CD4-positive, CD25-positive, alpha-beta regulatory T cell (primary cell): ENCODE results near the gene KCTD12. TPM values are rescaled to one million over a fixed set of nuclear protein-coding genes. Genes with fewer than 3 reads are reported as not detected.
"Not testable (repeated sequence)": the region's sequence is repeated elsewhere in the genome, so short reads cannot be mapped to it uniquely, and the experiment has no call there.

Experiments
- ATAC-seq, 2 donors: fragments of 150-1000 bp; cut with Tn5 transposase; one replicate each; pipeline ENCODE4 v1.10.0; 2021; ENCODE audit warnings: low read depth in 2 of 2, moderate number of reproducible peaks in 2 of 2, moderate library complexity in 1 of 2
- DNase-seq, 3 donors: peaks; one replicate each; pipeline versions ENCODE4 v3.0.0 to v3.0.0-alpha.2; 2012 to 2022; ENCODE audit warnings: mixed read lengths in 1 of 3
- H3K27ac ChIP-seq: one replicate; pipeline ENCODE4 v1.7.0; 2013; ENCODE audit warnings: mild to moderate bottlenecking, low read length; ENCODE audit not compliant: insufficient read depth, poor library complexity, severe bottlenecking
- H3K27me3 ChIP-seq: one replicate; pipeline ENCODE4 v1.7.0; 2013; ENCODE audit warnings: low read length; ENCODE audit not compliant: control insufficient read depth, insufficient read depth
- H3K36me3 ChIP-seq: one replicate; pipeline ENCODE4 v1.7.0; 2013; ENCODE audit warnings: mild to moderate bottlenecking, low read length, moderate library complexity; ENCODE audit not compliant: control insufficient read depth, insufficient read depth
- H3K4me1 ChIP-seq: 2 replicates; pipeline ENCODE4 v1.7.0; 2013; ENCODE audit warnings: mild to moderate bottlenecking, low read length; ENCODE audit not compliant: insufficient read depth, control insufficient read depth, poor library complexity, severe bottlenecking
- H3K4me3 ChIP-seq: one replicate; pipeline ENCODE4 v1.7.0; 2013; ENCODE audit warnings: low read depth, mild to moderate bottlenecking, low read length, moderate library complexity
- H3K9me3 ChIP-seq, 2 experiments: 1 replicate in 1 of 2; 2 replicates in 1 of 2; pipeline ENCODE4 v1.7.0; 2013; ENCODE audit warnings: low read length in 2 of 2, mild to moderate bottlenecking in 1 of 2, moderate library complexity in 1 of 2; ENCODE audit not compliant: control insufficient read depth in 2 of 2
- H3K27ac Mint-ChIP-seq, 3 donors: one replicate each; pipeline ENCODE4 v1.8.0; 2020 to 2022; ENCODE audit warnings: mild to moderate bottlenecking in 3 of 3, mixed read lengths in 3 of 3, moderate library complexity in 2 of 3
- H3K27me3 Mint-ChIP-seq: one replicate; pipeline ENCODE4 v1.8.0; 2022; ENCODE audit warnings: mild to moderate bottlenecking, mixed read lengths
- H3K36me3 Mint-ChIP-seq: one replicate; pipeline ENCODE4 v1.8.0; 2020; ENCODE audit warnings: mixed read lengths
- H3K4me1 Mint-ChIP-seq, 4 donors: one replicate each; pipeline ENCODE4 v1.8.0; 2020 to 2022; ENCODE audit warnings: mixed read lengths in 4 of 4, mild to moderate bottlenecking in 1 of 4
- H3K4me3 Mint-ChIP-seq, 4 donors: one replicate each; pipeline ENCODE4 v1.8.0; 2020 to 2022; ENCODE audit warnings: mild to moderate bottlenecking in 4 of 4, mixed read lengths in 4 of 4, moderate library complexity in 3 of 4
- H3K9me3 Mint-ChIP-seq, 7 donors: one replicate each; pipeline ENCODE4 v1.8.0; 2020 to 2022; ENCODE audit warnings: mixed read lengths in 7 of 7, mild to moderate bottlenecking in 3 of 7, moderate library complexity in 2 of 7
- polyA plus RNA-seq, 4 donors: library from polyadenylated mRNA; unstranded; fragments of 300-500 nt; fragmentation: Illumina TruSeq; gene quantifications; one replicate each; pipeline ENCODE4 v1.2.3, GENCODE V29; 2021
- total RNA-seq: library from RNA; stranded (reverse); gene quantifications from one replicate; pipeline ENCODE4 v1.2.3, GENCODE V29; 2022

Gene KCTD12
- total and polyA plus RNA-seq, 5 donors from 2014 or later, result 0.19 to 2.8 (median 0.26) TPM

DNA sequence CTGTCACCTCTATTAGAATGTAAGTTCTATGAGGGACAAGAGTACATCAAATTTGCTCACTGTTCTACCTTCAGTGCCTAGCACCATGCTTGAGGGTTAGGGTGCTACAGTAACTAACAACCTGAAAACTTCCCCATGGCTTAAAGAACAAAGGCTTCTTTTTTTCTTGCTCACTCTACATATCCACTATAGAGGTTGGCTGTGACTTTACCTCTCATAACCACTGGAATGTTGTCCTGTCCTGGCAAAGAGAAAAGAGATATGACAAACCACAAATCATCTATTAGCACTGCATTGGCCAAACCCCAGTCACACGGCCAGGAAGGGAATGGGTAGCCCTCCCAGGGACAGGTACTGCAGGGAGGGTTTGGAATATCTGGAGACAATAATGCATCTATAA is 38.9 kb upstream of the KCTD12 start:
- no peak overlapping the region for H3K4me3 Mint-ChIP-seq
- peaks cover 0 to 2% (median 0%) of the 10 kb centered on the region in 4 donors for H3K4me1 Mint-ChIP-seq
- peaks cover 0 to 2% of the 10 kb centered on the region in 2 experiments for H3K9me3 ChIP-seq
- no peak overlapping the region for H3K4me3 ChIP-seq
- ATAC-seq, result no peak
- no peak overlapping the region for H3K27ac ChIP-seq
- peaks cover 33% of the 10 kb centered on the region for H3K27me3 Mint-ChIP-seq
- H3K27ac Mint-ChIP-seq, result no peak overlapping the region
- peaks cover 0 to 3% (median 0%) of the 10 kb centered on the region in 7 donors for H3K9me3 Mint-ChIP-seq
- H3K27me3 ChIP-seq, result peaks cover 3% of the 10 kb centered on the region
- H3K36me3 Mint-ChIP-seq, result no peaks in the 10 kb centered on the region
- DNase-seq, result no peak
- no peaks in the 10 kb centered on the region for H3K36me3 ChIP-seq
- H3K4me1 ChIP-seq, result no peaks in the 10 kb centered on the region

DNA sequence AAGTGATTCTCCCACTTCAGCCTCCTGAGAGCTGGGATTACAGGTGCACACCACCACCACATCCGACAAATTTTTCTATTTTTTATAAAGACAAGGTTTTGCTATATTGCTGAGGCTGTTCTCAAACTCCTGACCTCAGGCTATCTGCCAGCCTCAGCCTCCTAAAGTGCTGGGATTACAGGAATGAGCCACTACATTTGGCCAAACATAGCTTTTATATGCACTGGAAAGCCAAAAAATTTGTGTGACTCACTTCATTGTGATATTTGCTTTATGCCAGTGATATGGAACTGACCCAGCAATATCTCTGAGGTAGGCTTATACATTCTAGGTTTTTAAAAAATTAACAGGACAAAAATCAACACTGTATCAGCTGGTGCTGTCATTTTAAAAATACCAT is 35.3 kb upstream of the KCTD12 start:
- Mint-ChIP-seq H3K27ac (no peak overlapping the region), H3K36me3 (no peaks in the 10 kb centered on the region), H3K4me3 (no peak overlapping the region), H3K27me3 (peaks cover 31% of the 10 kb centered on the region), H3K9me3 (peaks cover 0 to 3% (median 0%) of the 10 kb centered on the region in 7 donors), H3K4me1 (no peaks in the 10 kb centered on the region)
- H3K36me3 ChIP-seq, result no peaks in the 10 kb centered on the region
- DNase-seq (no peak), ATAC-seq (no peak)
- H3K4me1 ChIP-seq, result no peaks in the 10 kb centered on the region
- H3K27ac ChIP-seq, result no peak overlapping the region
- H3K9me3 ChIP-seq, result peaks cover 0 to 2% of the 10 kb centered on the region in 2 experiments
- no peak overlapping the region for H3K4me3 ChIP-seq
- H3K27me3 ChIP-seq, result no peaks in the 10 kb centered on the region

DNA sequence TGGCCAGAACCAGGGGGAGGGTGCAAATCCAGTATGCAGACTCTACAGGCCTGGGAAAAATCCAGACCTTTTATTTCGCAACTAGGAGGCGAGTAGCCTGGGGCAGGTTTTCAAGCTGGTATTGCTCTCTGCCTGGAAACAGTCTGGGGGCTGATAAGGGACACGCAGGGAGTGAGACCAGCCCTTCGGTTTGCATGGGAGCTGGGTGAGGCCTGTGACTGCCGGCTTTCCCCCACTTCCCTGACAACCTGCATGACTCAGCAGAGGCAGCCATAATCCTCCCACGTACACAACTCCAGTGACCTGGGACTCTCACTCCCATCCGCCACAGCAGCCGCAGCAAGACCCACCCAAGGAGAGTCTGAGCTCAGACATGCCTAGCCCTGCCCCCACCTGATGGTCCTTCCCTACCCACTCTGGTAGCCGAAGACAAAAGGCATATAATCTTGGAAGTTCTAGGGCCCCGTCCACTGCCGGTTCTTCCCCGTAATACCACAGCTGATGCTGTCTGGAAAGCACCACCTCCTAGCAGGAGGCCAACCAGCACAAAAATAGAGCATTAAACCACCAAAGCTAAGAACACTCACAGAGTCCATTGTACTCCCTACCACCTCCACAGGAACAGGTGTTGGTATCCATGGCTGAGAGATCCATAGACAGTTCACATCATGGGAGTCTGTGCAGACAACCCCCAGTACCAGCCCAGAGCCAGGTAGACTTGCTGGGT is 31.7 kb upstream of the KCTD12 start:
- H3K36me3 Mint-ChIP-seq, ATAC-seq, H3K4me1 Mint-ChIP-seq, H3K9me3 ChIP-seq, H3K27ac Mint-ChIP-seq, H3K27me3 ChIP-seq, DNase-seq, H3K4me3 ChIP-seq, H3K4me1 ChIP-seq, H3K9me3 Mint-ChIP-seq, H3K27ac ChIP-seq, H3K36me3 ChIP-seq, H3K4me3 Mint-ChIP-seq: not testable (repeated sequence)
- peaks cover 21% of the 10 kb centered on the region for H3K27me3 Mint-ChIP-seq

DNA sequence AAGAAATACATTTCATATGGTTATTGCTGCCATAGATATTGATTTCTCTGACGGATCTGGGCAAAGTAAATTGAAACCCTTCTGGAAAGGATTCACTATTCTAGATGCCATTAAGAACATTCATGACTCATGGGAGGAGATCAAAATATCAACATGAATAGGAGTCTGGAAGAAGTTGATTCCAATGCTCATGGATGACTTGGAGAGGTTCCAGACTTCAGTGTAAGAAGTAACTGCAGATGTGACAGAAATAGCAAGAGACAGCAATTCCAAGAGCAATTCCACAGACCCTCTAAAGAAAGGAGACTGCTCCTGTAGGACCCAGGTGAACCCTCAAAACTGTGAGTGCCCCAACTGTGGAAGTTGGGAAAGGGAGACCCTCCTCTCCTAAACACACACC is 30.9 kb upstream of the KCTD12 start:
- H3K36me3 Mint-ChIP-seq, result no peaks in the 10 kb centered on the region
- no peaks in the 10 kb centered on the region for H3K4me1 Mint-ChIP-seq
- no peaks in the 10 kb centered on the region for H3K27me3 ChIP-seq
- no peak overlapping the region for H3K4me3 ChIP-seq
- H3K27ac ChIP-seq, result no peak overlapping the region
- no peak overlapping the region for H3K4me3 Mint-ChIP-seq
- ATAC-seq (no peak), DNase-seq (no peak)
- no peaks in the 10 kb centered on the region for H3K36me3 ChIP-seq
- no peak overlapping the region for H3K27ac Mint-ChIP-seq
- peaks cover 0 to 2% of the 10 kb centered on the region in 2 experiments for H3K9me3 ChIP-seq
- H3K9me3 Mint-ChIP-seq, result peaks cover 0 to 3% (median 0%) of the 10 kb centered on the region in 7 donors
- peaks cover 16% of the 10 kb centered on the region for H3K27me3 Mint-ChIP-seq
- H3K4me1 ChIP-seq, result no peaks in the 10 kb centered on the region

DNA sequence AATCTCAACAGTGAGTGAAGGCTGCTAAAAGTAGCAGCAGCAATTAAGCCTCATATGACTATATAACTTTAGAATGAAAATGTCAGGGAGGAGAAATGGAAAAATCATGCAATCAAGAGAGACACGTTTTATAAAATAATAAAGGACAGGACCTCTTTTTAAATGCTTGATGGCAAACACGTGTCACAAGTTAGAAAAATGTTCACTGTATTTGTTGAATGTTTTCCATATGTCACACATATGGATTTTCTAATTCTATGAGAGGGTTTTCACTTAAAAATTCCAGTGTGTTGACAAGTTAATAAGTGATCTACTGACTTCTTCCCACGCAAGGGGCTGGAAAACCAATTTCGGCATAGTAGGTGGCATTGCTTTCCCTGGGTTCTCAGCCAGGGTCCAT is 27.7 kb upstream of the KCTD12 start:
- Histone ChIP-seq H3K36me3 (no peaks in the 10 kb centered on the region), H3K27ac (no peak overlapping the region), H3K4me1 (no peaks in the 10 kb centered on the region), H3K9me3 (no peaks in the 10 kb centered on the region), H3K4me3 (no peak overlapping the region), H3K27me3 (no peaks in the 10 kb centered on the region)
- Mint-ChIP-seq H3K9me3 (peaks cover 0 to 2% (median 0%) of the 10 kb centered on the region in 7 donors), H3K4me1 (peaks cover 0 to 4% (median 0%) of the 10 kb centered on the region in 4 donors), H3K4me3 (no peak overlapping the region), H3K27me3 (peaks cover 18% of the 10 kb centered on the region), H3K36me3 (no peaks in the 10 kb centered on the region), H3K27ac (no peak overlapping the region)
- DNase-seq (no peak), ATAC-seq (no peak)

DNA sequence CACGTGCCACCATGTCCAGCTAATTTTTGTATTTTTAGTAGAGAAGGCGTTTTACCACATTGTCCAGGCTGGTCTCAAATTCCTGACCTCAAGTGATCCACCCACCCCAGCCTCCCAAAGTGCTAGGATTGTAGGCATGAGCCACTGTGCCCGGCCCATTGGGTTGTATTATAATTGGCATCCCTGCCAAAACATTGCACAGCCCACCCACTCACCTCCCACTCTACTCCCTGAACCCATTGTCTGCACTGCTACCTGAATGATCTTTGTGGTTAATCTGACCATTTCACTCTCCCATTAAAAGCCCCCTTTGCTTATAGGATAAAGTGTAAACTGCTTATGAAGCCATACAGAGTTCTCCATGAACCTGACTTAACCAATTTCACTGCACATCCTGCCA is 26.3 kb upstream of the KCTD12 start:
- peaks cover 0 to 2% (median 0%) of the 10 kb centered on the region in 7 donors for H3K9me3 Mint-ChIP-seq
- Histone ChIP-seq H3K36me3 (no peaks in the 10 kb centered on the region), H3K4me3 (no peak overlapping the region), H3K4me1 (no peaks in the 10 kb centered on the region), H3K9me3 (no peaks in the 10 kb centered on the region), H3K27ac (no peak overlapping the region), H3K27me3 (no peaks in the 10 kb centered on the region)
- no peaks in the 10 kb centered on the region for H3K36me3 Mint-ChIP-seq
- peaks cover 0 to 4% (median 0%) of the 10 kb centered on the region in 4 donors for H3K4me1 Mint-ChIP-seq
- no peak overlapping the region for H3K4me3 Mint-ChIP-seq
- H3K27me3 Mint-ChIP-seq, result peaks cover 18% of the 10 kb centered on the region
- no peak for DNase-seq
- H3K27ac Mint-ChIP-seq, result no peak overlapping the region
- no peak for ATAC-seq

DNA sequence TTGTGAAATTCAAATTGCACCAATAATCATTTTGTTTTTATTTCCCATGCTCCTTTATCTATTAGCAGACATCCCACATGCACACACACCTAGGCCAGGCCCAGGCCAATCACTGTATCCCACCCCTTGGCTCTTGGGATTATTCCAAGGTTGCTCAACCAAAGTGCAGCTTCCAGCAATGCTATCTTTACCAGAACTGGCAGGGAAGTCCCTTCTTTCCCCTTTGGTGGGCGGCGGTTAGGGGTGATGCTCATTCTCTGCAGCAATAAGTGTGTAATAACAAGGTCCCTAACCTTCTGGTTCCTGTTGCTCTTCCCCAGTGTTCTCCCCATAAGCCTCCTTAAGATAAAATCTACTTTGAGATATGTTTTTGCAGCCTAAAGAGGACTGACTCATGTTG is 18.3 kb upstream of the KCTD12 start:
- no peak overlapping the region for H3K4me3 ChIP-seq
- no peak overlapping the region for H3K27ac Mint-ChIP-seq
- H3K27ac ChIP-seq, result no peak overlapping the region
- peaks cover 0 to 3% (median 0%) of the 10 kb centered on the region in 7 donors for H3K9me3 Mint-ChIP-seq
- peaks cover 6% of the 10 kb centered on the region for H3K27me3 ChIP-seq
- peaks cover 0 to 4% (median 0%) of the 10 kb centered on the region in 4 donors for H3K4me1 Mint-ChIP-seq
- H3K9me3 ChIP-seq, result peaks cover under 1 to 3% of the 10 kb centered on the region in 2 experiments
- ATAC-seq (no peak), DNase-seq (no peak)
- no peak overlapping the region for H3K4me3 Mint-ChIP-seq
- peaks cover 31% of the 10 kb centered on the region for H3K27me3 Mint-ChIP-seq
- no peaks in the 10 kb centered on the region for H3K4me1 ChIP-seq
- H3K36me3 Mint-ChIP-seq, result no peaks in the 10 kb centered on the region
- no peaks in the 10 kb centered on the region for H3K36me3 ChIP-seq
